HG03442 (cell line): ENCODE data around the gene HNF1B.
A peak's percentile ranks its signal among the peaks of the same experiment; 100 is the strongest.
"Not testable (repeated sequence)": the region's sequence is repeated elsewhere in the genome, so short reads cannot be mapped to it uniquely, and the experiment has no call there.

Experiments used
- ATAC-seq: cut with Tn5 transposase; IDR thresholded peaks from one replicate; pipeline ENCODE4 v1.9.1; 2021; ENCODE audit warnings: mild to moderate bottlenecking, moderate library complexity; ENCODE audit not compliant: unreplicated experiment

HNF1B gene, protein sequence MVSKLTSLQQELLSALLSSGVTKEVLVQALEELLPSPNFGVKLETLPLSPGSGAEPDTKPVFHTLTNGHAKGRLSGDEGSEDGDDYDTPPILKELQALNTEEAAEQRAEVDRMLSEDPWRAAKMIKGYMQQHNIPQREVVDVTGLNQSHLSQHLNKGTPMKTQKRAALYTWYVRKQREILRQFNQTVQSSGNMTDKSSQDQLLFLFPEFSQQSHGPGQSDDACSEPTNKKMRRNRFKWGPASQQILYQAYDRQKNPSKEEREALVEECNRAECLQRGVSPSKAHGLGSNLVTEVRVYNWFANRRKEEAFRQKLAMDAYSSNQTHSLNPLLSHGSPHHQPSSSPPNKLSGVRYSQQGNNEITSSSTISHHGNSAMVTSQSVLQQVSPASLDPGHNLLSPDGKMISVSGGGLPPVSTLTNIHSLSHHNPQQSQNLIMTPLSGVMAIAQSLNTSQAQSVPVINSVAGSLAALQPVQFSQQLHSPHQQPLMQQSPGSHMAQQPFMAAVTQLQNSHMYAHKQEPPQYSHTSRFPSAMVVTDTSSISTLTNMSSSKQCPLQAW

DNA sequence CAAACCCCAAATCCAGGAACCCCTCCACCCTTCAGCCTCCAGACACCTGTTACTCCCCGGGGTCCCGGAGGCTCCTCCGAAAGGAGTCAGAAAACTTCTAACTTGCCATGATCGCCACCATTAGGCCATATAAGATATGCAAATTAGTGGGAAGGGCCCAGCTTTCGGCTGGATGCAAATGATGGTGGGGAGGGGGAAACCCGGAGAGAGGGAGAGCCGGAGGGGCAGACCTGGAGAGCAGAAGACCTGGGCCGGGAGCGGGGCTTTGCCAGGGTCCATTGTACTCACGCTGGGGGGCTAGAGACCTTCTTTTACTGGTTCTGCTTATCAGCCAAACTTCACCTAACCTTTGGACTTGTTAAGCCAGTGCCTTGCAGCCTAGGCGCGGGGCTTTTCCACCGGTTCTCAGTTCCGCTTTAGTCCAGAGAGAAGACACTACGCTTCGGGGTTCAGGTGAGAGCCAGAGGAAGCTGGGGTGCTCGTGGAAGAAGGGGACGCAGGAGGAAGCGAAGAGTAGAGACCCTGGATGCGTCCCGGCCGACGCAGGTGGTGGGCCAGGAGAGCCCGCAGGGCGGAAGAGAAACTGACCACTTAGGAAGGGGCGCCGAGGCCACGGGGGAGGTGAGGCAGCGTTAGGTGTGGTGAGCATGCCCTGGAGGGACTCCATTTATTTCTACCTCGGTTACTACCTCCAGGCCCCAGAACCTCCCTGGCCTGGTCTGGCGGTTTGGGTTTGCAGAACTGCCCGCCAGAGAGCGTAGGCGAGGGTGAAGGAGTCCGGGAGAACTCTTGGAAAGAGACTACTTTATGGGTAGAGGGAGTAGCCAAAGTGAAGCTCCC lies at the start of gene HNF1B:
Gene HNF1B (minus strand): TSS at position 99 of the 840 bp plus-strand sequence. CDS start 175 bp downstream, outside the sequence.
- ATAC-seq = no peak

DNA sequence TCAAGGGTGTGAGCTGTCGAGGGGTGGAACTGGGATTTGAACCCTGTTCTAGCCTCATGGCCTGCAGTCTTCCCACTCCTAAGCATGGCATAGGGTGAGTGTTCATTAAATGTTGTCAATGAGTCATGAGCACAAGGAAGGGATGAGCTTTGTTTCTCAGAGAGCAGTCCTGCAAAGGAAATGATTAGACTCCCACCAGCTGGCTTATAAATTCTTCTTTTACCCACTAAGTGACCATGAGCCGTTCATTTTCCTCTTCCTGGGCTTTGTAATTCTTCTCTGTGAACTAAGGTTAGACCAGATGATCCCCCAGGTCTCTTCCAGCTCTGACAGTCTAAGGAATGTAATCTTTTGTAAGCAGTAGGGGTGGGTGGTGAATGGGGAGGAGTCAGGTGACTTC lies 47.9 kb upstream of the HNF1B start:
- no peak for ATAC-seq

DNA sequence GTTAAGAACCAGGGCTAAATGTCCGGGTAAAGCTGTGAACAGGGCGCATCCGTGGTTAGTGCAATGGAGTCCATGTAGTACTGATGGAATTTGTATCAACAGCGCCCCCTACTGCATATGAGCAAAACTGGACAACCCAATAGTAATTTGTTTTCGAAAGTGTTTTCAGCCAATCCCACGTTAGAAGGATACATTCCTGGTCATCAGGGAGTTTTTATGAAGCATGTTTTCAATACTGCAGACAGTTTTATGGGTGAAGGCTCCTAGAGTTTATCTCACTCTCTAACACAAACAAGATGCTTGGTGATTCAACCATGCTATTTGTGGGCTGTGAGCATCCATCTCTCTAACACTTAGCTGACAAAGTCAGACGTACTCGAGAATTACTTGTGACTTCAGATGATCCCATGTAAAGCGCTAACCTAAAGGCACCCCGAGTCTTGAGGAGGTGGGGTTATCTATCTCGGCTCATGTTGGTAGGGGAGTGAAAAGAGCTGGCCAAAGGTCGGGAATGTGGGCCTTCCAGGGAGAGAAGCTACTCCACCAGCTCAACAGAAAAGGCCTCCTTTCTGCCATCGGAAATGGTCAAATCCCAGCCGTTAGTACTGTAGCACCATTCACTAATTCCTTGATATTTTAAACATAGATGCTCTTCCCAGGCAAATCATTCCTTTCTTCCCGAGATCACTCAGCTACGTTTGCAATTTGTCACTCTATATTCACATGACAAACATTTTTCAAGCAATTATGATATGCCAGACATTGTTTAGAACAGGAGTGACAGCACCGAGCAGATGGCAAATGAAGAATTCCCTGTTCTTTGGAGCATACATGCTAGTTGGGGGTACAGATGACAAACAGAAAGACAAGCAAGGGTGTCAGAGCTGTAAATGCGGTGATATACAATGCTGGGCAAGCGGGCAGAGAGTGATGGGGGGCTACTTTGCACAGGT lies 46.9 kb upstream of the HNF1B start:
- ATAC-seq = no peak

DNA sequence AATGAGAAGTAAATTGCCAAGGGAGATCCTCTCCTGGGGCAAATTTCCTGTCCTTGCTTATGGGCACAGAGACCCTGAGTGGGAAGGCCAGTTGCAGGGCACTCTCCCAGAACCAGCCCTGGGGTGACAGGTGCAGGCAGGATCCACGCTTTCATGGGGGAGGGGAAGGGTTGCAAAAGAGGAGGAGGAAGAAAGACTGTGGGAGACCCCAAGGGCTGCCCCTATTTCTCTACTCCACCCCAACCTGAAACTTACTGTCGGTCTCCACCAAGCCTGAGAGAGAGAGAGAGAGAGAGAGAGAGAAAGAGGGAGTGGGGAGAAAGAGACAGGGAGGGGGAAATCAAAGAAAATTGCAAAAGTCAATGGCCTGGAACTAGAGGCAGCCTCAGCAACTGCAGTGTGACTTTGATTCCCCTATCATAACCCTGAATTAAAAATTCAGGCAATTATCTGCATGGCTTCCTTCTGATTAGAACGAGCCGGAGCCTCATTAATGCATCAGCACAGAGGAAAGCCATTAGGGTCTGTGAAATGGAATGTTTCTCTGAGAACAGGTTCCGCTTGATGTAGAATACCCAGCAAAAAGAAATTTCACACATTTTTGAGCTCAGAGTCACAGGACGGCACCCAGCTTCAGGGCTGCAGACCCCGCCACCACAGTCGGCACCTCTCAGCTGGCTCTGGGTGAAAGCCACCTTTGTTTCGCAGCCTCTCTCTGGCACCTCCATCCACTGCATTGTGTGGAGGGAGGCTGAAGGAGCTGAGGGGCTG lies 45.1 kb upstream of the HNF1B start:
- ATAC-seq = no peak

DNA sequence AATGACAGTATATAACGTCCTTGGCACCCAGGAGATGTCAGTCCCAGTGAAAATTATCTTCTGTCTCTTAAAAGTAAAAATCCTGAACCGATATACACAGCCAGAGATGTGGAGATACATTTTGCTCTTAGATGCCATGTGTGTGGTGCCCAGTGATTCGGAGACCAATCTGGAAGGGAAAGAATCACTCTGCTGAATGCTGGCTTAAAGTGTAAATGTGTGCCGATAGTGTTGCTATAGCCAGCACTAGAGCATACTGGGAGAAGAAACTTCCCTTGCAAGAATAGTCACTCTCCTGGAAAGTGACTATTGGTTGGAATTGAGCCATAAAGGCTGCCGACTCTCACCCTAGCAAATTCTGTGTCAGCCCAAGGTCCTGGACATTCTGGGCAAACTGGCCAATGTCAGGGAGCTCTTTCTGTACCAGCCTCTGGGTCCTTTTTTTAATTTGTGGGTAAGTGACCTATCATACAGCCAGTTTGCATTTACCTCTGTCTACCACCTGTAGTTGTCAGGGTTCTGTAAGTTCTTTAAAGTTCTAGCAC lies 44.2 kb upstream of the HNF1B start:
- ATAC-seq = no peak

DNA sequence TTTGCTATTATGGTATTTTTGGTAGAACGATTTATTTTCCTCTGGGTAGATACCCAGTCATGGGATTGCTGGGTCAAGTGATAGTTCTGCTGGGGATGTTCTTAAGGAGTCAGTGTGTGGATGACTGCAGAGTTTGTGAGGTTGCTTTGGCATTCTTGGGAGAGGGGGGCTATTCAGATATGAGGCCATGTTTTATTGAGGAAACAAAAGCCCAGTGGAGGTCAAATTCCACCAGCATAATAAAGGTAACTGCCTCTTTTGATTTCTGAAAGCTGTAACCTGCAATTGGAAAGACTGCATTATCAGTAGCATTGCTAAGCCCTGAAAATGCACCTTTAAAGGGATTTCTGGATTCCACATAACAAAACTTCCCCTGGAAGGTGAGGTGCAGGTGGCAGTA lies 43.7 kb upstream of the HNF1B start:
- no peak for ATAC-seq

DNA sequence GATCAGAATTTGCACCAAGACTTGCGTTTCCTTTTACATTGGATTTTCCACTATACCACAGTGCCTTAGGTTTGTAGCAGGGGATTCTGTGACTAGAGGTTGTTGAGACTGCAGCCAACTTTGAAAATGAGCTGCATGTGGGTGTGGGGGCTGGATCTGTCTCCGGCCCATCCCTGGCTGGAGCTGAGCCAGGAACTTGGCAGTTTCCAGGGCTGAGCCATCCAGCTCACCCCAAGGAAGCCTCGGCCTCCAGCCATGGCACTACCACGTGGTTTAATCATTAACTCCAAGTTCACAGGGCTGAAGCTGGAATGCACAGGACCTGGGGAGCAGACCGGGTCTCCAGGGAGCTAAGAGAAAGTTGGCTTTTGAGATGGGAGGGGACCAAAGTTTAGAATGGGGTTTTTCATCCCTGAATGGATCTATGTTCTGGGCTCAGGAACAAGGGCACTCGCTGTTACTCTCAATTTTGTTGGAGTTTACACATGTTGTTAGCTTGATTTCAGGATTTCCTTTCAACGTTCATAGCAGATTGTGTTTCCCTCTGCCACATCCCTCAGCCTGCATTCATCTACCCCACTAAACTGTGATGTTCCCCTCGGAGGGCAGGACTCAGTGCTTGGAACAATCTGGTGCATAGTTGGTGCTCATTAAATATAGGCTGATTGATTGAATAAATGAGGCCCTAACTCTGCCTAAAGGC lies 42.3 kb upstream of the HNF1B start:
- ATAC-seq = no peak

DNA sequence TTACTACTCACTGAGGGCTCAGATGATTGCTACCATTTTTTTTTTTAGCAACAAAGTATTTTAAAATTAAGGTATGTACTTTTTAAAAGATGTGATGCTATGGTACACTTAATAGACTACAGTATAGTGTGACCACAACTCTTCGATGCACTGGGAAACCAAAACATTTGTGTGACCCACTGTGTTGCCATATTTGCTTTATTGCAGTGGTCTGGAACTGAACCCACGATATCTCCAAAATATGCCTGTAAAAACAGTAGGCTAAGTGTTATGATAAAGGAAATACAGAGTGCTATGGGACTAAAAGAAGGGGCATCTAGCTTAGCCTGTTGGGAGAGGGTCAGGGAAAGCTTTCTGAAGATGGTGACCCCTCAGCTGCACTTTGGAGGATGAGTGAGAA lies 41.6 kb upstream of the HNF1B start:
- ATAC-seq = no peak

DNA sequence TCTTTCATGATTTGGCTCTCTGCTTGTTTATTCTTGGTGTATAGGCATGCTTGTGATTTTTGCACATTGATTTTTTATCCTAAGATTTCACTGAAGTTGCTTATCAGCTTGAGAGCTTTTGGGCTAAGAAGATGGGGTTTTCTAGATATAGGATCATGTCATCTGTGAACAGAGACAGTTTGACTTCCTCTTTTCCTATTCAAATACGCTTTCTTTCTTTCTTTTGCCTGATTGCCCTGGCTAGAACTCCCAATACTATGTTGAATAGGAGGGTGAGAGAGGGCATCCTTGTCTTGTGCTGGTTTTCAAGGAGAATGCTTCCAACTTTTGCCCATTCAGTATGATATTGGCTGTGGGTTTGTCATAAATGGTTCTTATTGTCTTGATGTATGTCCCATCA lies 37.6 kb upstream of the HNF1B start:
- not testable (repeated sequence) for ATAC-seq

DNA sequence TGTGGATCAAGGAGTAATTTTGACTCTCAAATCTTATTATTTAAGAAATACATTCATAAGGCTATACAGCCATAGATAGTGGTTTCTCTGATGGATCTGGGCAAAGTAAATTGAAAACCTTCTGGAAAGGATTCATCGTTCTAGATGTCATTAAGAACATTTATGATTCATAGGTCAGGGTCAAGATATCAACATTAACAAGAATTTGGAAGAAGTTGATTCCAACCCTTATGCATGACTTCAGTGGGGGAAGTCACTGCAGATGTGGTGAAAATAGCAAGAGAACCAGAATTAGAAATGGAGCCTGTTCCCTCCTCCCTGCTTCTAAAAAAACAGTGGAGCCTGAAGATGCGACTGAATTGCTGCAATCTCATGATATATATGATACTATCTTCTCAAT lies 36.6 kb upstream of the HNF1B start:
- ATAC-seq = no peak

DNA sequence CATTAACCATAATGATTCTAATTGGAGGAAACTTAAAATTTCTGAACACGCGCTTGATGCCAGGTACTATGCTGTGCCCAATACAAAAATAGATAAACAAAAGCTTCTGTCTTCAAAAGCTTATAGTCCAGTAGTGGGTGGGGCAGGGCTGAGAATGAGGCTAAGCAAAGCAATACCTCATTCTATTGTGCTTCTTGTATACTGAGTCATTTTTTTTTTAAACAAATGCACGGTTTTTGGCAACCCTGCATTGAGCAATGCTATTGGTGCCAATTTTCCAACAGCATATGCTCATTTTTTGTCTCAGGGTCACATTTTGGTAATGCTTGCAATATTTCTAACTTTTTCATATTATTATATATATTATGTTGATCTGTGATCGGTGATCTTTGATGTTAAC lies 34.7 kb upstream of the HNF1B start:
- no peak for ATAC-seq

DNA sequence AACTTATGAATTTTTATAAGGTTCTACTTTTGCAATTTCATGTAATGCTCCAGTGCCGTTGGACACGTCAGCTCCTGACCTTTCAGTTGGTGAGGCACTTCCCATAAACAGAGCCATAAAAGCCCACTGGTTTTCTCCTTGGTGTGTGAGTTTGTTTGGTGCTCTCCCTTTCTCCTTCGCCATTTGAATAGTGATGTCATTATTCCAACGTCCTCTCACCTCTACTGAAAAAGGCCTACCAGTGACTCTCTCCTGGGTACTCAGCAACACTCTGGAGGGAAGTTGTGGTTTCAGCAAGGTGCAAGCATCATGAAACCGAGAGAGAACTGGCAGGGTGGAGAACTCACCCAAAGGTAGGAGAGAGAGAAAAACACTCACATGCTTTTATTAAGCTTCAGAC lies 29.6 kb upstream of the HNF1B start:
- ATAC-seq = peak; percentile 86

DNA sequence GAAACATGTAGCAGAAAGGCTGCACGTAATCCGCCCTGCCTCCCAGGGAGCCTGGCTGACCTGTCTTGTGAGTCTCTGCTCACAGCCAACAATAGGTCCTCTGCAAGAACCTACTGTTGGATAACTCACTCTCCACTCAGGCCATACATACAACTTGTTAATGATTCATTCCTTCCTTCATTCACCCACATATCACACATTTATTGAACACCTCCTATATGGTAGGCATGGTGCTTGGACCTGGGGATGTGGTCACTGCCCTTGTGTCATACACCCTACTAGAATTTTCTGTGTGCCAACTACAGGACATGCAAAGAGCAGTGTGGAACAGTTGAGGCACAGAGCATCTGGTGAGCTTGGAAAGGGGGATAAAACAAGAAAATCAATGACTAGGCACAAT lies 28.1 kb upstream of the HNF1B start:
- ATAC-seq = no peak

DNA sequence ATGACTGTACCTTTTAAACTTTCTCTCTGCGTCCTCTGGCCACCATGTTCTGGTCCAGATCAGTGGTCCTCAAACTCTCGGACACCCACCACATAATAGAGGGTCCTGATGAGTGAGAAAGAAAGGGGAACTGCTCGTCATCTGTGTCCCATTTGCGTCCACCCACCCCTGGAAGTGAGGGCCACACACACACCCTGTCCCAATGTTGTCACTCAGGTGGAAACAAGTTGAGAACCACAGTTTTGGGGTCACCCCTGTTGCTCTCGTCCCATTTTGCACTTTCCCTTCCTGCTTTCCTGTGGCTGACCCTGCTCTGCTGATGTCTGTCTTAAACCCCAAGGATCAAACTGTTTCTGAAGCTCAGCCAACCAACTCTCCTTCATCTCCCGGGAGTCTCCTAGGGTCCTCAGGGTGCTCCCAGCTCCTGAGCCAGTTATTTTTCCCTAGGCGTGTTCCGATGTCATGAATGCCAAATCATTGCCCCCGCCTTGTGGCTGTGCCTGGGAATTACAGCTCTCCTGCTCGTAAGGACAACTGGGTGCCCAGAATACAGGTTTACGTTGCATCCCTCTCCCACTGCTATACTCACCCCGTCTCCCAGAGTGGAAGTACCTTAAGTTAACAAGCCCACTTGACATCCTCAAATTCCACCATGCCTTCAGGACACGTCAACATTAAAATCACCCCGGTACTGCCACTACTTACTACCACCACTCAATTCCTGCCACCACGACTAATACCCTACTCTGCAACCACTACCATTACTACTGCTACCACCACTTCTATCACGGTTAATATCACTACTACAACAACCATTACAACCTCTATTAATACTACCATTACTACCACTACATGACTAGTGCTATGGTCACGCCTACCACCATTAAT lies 26.0 kb upstream of the HNF1B start:
- no peak for ATAC-seq

DNA sequence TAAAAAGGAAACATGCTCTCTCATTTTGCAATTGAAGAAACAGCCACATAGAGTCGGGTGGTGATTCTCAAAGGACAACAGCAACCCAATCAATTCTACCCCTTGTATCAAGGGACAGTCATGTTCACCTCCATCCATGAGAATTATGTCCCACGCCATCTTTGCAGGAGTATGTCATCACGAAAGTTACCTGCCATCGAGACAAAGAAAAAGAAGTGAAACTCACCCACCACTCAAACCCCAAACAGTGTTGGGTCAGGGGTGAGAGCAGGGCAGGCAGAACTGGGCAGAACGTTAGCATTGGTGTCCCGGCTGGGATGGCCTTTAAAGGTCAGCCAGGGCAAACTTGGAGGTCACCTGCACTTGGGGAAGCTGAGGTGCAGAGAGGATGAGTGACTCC lies 24.2 kb upstream of the HNF1B start:
- ATAC-seq = no peak

DNA sequence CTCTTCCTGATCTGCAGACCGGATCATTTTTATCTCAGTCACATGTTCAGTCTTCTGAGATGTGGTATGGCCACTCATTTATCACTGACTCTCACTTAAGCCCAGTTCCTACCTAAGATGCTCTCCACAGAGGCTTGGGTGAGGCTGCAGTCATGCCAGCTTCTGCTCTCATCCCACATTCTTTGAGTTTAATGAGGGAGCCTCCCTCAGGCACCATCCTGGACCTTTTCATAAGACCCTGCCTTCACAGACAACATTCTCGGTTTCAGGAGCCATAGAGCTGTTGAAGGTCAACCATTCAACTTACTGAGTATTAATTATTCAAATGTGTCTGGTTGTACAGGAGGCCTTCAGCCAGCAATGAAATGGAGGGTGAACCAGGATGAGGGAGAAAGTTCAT lies 23.6 kb upstream of the HNF1B start:
- no peak for ATAC-seq

DNA sequence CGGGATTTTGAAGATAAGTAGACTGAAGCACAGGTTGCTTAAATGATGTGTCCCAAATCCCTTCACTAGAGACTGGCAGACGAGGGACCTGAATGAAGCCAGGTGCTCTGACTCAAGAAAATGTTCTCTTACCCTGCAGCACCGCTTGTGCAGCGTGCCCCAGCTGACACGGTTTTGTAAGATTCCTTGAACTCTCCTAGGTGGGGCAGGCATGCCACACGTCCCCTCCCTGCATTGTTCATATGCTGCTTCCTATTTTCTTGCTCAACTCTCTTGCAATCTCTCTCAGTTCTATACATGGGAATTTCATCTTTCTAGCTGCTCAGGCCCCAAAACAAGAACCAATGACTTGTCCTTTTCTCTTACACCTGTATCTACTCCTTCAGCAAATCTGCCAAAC lies 22.1 kb upstream of the HNF1B start:
- ATAC-seq = no peak

DNA sequence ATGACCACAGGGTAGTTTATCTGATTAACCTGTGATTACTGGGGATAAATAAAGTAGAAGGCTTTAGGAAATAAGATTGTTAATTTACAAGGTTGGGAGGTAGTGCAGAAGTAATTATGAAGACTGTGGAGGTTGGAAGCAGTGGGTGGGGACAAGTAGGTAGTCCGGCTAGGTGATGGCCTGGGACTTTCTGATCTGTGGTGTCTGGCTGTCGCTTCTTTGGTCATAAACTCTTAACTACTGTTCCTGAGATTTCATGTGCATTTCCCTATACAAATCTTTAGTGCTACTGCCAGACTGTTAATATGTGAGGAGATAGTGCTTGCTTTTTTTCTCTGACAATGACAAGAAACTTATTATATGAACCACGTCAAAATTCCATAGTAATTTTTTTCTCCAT lies 19.5 kb upstream of the HNF1B start:
- no peak for ATAC-seq
